ENCODE data around the gene FOXE3.

FOXE3 gene

DNA sequence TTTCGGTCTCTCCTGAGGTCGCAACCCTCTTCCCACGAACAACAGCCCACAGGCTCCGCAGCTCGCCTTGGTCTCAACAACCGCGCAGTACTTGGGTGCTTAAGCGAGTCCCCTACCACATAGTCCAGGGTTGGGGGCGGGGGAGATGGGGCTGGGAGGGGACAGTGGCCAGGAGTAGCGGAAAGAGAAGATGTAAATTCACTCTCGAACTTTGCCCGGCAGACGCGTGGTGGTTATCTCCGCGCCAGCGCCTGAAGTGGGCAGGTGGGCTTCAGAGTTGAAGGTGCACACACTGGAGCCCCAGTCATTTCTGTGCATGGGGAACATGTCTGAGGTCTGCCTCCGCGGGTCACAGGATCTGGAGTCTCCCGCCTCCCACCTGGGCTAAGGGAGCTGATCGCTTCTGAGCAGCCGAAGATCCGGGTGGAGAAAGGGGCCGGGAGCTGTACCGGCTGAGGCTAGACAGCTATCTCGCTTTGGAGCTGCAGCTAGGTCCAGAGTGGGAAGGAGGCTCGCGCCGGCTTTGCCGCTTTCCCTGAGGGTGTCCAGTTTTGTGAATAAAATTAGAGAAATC, 17.5 kb downstream of the FOXE3 start:
- in situ Hi-C loops (cut with HindIII; ENCODE audit: low sequenced_read_pairs): no loop called here

DNA sequence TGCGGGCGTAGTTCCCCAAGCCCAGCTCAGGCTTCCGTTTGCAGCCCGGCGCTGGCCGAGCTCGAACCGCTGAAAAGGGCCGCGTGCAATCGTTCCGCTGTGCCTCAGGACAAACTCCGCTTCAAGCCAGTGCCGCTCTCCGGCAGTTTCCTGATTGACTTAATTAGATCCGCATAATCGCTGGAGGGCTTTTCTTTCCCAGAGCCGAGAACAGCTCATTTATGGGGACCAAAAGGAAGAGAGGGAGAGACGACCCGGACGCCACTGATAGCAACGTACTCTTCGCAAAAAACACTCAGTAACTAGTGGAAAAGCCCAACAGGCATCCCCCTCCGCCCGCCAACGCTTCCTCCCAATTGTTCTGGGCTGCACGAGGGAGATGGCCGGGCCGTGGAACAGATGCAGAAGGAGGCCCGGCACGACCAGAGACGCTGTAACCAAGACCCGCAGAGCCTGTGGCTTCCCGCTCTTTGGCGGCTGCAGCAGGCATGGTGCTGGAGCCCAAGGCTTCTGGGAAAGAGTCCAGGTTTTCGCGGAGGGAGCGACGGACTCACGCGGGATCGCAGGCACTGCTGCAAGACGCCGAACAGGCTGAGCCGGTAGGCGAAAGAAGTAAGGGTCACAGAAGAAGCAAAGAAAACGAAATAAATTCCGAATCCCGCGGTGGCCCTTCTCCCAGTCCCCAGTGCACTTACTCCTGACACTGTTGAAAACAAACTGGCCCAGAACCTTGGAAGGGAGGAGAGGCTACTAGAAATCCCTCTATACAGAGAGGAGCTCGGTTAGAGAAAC, 18.2 kb downstream of the FOXE3 start:
- in situ Hi-C loops (cut with HindIII; ENCODE audit: low sequenced_read_pairs): no loop called here

DNA sequence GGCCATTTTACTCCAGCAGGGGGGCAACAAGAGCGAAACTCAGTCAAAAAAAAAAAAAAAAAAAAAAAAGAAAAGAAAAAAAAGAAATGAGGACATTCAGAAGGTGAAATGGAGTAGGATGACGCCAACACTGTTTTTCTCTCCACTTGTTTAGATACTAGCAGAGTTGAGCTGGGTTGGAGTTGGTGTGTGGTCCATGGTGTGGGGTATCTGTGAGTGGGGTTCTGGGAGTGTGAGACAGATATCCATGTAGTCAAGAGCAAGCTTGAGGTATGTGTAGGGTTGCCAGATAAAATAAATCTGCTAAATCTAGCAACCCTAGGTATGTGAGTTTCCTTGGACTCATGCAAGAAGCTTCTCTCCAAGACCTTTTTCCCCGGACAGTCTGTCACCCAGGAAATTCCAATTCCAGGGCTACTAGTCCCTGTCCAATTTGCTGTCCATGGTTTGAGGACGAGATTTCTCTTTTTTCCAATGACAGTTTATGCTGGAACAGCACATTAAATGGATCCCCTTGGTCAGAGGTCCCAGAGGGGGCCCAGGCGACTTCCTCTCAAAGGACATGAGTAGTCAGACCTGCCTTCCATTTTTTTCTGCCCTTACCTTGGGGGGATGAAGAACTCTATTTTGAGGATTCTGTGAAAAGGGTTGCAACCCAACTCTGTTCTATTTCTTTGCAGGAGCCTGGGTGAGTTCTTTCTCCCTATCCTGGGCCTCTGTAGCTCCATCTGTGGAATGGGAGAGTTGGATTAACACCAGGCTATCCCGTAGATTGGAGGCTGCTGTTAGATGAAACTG, 19.6 kb downstream of the FOXE3 start:
- in situ Hi-C loops (cut with HindIII; ENCODE audit: low sequenced_read_pairs): no loop called here

DNA sequence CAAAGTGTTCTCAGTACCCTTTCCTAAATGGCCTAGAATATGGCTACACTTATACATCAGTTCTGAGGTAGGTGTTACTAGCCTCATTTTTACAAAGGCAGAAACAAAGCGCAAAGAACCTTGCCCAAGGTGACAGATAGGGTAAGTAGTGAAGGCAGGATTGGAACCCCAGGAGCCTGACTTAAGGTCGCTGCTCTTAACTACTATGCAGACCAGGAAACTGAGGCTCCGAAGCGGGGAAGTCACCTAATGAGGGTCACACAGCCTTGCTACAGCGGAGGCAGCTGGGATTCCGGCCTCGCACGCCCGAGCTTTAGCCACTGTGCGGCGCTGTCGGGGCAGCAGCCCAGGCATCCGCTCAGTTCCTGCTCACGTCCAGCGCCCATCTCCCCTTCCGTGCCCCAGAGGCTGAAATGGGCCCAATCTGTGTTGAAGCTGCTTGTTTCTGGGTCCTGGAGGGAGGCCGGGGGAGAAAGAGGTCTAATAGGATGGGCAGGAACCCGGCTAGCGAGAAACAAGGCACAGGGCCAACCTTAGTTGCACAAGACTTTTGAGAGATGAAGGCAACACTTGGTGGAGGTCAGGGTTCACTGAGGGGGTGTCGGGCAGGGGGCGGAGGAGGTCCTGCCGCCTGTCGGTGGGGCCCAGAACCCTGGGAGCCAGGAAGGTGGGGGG, 20.4 kb downstream of the FOXE3 start:
- in situ Hi-C loops (cut with HindIII; ENCODE audit: low sequenced_read_pairs): no loop called here

DNA sequence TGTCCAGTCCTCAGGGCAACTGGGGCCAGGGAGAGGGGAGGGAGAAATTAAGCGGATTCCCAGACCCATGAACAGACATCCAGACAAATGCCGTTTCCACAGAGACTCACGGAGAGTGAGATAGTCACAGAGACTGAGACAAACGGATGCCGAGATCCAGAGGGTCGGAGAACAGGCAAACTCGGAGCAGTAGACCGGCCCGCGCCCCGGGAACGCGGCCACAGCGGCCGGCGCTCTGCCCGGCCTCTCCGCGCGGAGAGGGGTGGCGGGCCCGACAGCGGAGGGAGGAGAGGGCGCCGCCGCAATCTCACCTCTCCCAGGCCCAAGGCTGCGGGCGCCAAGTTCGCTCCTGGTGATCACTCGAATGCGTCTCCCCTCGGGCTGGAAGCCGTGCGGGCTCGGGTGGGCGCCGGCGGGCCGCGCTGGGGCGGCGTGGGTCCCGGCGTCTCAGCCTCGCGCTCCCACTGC, 20.9 kb downstream of the FOXE3 start:
- in situ Hi-C loops (cut with HindIII; ENCODE audit: low sequenced_read_pairs): no loop called here

DNA sequence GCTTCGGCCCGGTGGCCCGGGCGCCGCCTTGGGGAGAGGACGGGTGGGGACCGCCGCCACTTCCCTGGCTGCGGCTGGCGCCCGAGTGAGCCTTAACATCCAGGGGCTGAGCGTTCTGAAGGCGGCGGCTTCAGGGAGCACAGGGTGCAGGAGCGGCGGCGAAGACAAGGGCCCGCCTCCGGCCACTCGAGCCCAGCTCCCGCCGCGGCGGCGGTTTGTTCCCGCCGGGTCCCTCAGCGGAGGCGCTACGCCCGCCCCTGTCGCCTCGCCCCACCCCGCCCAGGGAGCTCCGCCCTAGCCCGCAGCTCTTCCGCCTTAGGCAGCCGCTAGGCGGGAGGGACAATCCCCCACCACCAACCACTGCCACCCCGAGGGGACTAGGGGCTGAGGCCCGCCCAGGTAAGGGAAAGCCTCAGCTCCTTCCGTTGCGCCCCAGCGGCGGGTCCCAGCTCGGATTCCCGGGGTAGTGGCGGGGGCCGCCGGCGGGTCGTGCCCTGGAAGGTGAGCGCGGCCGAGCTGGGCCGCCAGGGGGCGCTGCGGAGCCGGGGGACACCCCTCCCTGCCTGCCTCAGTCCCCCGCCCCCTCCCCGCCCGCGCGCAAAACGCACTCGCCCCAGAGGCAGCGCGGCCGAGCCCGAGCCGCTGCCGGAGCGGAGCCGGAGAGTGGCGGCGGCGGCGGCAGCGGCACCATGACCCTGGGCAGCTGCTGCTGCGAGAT, 21.5 kb downstream of the FOXE3 start, which contains the start of gene FOXD2:
FOXD2 (plus strand) TSS at position 598 of the 718 bp plus-strand sequence; CDS start at position 690, 92 bp downstream.
- in situ Hi-C loops (cut with HindIII; ENCODE audit: low sequenced_read_pairs): no loop called here

DNA sequence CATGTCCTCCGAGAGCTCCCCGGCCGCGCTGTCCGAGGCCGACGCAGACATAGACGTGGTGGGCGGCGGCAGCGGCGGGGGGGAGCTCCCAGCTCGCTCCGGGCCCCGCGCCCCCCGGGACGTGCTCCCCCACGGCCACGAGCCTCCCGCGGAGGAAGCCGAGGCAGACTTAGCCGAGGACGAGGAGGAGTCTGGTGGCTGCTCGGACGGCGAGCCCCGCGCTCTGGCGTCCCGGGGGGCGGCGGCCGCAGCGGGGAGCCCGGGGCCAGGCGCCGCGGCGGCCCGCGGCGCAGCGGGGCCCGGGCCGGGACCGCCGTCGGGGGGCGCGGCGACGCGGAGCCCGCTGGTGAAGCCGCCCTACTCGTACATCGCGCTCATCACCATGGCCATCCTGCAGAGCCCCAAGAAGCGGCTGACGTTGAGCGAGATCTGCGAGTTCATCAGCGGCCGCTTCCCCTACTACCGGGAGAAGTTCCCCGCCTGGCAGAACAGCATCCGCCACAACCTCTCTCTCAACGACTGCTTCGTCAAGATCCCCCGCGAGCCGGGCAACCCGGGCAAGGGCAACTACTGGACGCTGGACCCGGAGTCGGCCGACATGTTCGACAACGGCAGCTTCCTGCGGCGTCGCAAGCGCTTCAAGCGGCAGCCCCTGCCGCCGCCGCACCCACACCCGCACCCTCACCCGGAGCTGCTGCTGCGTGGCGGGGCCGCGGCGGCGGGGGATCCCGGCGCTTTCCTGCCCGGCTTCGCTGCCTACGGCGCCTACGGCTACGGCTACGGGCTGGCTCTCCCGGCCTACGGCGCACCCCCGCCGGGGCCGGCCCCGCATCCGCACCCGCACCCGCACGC, 22.3 kb downstream of the FOXE3 start:
- in situ Hi-C loops (cut with HindIII; ENCODE audit: low sequenced_read_pairs): no loop called here

DNA sequence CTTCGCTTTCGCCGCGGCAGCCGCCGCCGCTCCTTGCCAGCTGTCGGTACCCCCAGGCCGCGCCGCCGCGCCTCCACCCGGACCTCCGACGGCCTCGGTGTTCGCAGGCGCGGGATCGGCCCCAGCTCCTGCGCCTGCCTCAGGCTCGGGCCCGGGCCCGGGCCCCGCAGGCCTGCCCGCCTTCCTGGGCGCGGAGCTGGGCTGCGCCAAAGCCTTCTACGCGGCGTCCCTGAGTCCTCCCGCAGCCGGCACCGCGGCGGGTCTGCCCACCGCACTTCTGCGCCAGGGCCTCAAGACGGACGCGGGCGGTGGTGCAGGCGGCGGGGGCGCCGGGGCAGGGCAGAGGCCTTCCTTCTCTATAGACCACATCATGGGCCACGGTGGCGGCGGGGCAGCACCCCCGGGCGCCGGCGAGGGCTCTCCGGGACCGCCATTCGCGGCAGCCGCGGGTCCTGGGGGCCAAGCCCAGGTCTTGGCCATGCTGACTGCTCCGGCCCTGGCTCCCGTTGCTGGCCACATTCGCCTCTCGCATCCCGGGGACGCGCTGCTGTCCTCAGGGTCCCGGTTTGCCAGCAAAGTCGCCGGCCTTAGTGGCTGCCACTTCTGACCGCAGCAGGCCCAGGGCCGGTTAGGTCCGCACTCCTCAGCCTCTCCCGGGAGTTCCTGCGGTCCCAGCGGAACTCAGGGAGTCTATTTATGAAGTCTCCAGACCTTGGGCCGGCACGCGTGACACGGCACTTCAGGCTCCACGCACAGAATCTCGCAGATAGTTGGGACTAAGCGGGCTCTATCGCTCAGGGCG, 23.1 kb downstream of the FOXE3 start:
- in situ Hi-C loops (cut with HindIII; ENCODE audit: low sequenced_read_pairs): no loop called here

DNA sequence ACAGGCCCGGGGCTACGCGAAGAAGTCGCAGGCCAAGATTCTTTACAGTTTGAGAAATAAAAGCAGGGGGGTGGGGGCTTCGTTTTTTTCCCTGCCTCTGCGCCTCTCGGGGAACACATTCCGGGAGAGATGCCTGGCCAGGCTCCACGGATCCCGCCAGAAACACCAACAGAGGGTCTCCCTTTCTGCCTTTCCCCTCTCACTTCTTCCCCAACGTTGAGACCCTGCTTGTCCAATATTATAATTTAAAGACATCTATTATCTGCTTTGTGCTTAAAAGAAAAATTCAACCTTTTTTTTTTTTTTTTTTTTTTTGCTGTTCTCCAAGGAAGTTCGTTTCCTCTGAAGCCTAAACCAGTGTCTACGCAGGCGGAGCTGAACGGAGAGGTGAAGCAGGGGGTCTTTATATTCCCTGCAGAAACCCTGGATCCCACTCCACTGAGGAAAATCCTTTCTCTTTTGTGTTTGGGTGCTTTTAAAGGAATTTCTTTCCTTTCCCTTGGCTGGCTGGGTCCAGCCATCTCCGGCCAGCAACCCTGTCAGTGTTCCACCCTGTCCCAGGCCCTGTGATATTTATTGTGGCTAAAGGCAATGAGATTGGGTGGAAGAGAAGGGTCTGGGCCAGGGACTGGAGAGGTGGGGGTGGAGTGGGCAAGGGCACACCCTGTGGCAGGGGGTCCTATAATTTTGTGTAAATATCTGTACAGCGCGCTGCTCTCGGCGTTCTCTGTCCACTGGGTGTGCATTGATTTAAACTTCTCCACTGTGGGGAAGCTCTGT, 23.9 kb downstream of the FOXE3 start:
- in situ Hi-C loops (cut with HindIII; ENCODE audit: low sequenced_read_pairs): no loop called here

DNA sequence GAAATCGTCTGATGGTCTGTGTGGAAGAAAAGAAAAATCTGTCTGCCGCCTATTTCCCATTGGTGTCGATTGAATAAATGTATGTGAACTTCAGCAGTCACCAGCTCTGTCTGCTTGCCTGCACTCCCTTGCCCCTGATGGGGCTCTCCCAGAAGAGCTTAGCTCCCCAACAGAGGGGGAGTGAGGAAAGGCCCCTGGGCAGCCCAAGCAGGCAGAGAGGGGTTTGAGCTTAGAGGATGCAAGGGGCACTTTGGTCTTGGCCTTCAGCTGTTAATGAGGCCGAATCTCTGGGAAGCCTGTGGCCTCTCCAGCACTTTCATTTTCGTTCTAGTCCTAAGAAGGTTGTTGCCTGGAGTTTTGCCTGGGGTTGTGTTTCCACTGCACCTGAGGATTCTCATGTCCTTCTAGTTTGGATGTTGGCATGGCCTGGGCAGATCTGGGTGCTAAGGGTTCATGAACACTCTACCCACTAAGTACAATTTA, 24.6 kb downstream of the FOXE3 start:
- in situ Hi-C loops (cut with HindIII; ENCODE audit: low sequenced_read_pairs): no loop called here

DNA sequence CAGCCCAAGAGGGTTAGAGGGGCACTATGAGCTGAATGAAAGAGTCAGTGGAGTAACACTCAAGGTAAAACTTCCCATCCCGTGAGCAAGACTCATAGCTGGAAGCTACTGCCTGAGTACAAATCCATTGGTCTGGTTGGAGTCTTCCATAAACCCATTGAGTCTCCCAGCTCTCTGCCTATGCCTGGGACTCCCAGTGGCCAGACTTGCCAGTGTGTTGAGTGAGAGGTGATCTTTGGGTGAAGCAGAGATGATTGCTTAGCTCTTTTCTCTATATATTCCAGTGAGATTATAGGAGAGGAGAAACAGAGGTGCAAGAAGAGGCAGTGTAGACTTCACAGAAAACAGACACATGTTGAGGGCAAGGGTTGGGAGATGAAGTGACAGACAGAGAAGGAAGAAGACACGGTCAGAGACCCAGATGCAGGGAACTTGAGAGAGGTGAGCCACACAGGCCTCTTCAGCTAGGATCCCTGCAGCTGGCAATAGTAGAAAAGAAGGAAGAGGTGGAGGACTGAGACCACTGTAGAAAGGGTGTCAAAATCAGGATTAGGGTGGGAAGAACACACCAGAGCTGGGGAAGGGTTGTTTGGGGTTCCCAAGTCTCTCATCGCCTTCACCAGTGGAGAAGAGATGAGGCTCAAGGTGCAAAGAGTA, 25.5 kb downstream of the FOXE3 start:
- in situ Hi-C loops (cut with HindIII; ENCODE audit: low sequenced_read_pairs): no loop called here

DNA sequence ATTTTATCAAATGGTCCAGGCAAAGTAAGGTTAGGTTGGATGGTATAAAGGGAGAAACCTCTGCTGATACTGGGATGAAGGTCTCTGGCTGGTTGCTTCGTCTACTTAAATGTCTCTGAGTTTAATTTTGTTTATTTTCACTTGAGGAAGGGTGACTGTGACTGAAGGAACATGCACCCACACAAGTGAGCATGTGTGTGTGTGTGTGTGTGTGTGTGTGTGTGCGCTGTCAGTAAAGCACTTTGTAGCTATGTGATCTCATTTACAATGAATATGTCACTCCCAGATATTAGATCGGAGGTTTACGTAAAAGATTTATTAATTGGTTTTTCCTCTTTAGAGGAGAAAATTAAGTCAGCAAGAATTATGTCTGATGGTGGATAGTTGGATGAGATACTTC, 26.1 kb downstream of the FOXE3 start:
- in situ Hi-C loops (cut with HindIII; ENCODE audit: low sequenced_read_pairs): no loop called here

DNA sequence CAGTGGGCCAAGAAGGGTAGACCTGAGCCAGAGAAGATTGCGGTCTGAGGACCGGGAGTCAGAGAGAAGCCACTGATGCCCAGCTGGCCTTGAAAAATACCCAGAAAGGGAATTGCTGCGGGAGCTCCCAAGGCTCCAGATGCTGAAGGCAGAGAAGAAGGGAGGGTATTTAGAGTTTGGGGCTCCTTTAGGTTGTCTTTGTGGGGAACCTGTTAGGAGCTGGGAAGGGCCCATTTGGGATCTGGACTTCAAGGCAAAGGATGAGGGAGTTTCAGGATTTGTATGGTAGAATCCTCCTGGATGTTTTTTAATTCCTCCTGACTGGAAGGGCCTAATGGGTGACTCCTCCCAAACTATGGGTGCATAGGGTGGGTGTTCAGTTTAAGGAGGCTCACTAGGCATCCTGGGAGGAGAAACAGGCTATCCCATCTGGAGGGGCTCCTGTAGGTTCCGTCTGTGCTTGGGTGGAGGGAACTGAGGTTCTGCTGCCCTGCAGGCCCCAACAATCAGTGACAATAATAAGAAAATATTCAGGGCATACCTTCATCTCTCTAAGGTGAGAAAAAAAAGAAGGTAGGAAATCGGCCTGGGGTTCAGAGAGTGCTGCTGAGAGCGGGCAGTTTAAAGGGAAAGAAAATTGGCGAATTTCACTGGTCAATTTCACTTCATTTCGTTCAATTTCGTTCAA, 26.9 kb downstream of the FOXE3 start:
- in situ Hi-C loops (cut with HindIII; ENCODE audit: low sequenced_read_pairs): no loop called here

DNA sequence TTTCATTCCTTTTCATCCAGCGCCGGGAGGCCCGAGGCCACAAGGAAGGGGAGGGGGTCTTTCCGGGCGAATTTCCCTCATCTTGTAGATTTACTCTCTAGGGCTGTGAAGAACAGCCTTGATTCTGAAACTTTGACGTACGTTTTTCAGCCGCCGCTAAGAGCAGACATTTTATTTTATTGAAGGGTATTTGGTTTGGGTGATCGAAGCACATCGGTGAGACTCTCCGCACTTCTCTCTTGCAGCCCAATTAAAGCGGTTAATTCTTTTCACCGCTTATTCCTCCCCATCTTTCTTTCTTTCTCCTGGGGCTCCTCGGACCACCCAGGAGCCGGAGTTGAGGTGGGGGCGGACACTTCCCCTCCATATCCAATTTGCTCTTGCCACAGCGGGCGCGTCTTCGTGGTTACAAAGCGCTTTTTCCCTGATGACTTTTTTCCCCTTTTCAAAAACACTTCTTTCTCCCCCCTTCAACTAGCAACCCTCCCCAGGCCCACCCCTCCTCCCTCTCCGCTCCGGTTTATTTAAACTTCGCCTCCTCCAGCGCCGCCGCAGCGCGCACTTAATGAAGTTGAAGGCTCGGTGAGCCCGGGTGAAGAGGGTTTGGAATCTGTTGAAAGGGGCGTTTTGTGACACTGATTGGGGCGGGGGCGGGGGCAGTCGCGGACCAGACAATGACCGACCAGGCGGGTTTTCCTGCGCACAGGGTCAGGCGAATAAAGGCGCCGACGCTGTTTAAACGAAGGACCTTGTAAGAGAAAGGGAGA, 27.6 kb downstream of the FOXE3 start:
- in situ Hi-C loops (cut with HindIII; ENCODE audit: low sequenced_read_pairs): no loop called here

DNA sequence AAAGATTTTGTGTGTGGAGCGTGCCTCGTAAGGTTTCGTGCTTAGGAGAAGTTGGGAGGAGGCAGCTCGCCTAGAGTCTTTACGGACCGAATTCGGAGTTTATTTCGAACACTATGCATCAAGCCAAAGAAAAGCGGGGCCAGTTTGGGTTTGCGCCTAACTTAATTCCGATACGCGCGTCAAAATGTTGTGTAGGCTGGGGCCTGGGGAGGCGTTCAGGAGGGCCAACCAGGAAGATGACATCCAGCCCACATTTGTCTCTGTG, 28.1 kb downstream of the FOXE3 start:
- in situ Hi-C loops (cut with HindIII; ENCODE audit: low sequenced_read_pairs): no loop called here

Data from DLD1 (cell line).